NCI-H345 treated with DMSO at 0.1 percent for 48 hours (cell line): ENCODE measurements around the gene KIF15.

Source experiments
- DNase-seq: peaks from one replicate; lab custom pipeline; 2025; ENCODE audit not compliant: unreplicated experiment; lab: John Stamatoyannopoulos, UW

Gene KIF15

DNA sequence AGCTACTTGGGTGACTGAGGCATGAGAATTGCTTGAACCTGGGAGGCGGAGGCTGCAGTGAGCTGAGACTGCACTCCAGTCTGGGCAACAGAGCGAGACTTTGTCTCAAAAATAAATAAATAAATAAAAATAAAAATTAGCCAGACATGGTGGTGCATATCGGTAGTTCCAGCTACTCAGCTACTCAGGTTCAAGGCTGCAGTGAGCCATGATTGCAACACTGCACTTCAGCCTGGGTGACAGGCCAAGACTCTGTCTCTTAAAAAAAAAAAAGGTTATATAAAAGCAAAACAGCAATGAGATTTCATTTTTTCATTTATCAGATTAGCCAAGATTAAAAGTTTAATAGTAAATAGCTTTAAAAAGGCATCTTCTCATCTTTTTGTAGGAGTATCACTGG, 115.7 kb downstream of the KIF15 start:
- DNase-seq = no peak

DNA sequence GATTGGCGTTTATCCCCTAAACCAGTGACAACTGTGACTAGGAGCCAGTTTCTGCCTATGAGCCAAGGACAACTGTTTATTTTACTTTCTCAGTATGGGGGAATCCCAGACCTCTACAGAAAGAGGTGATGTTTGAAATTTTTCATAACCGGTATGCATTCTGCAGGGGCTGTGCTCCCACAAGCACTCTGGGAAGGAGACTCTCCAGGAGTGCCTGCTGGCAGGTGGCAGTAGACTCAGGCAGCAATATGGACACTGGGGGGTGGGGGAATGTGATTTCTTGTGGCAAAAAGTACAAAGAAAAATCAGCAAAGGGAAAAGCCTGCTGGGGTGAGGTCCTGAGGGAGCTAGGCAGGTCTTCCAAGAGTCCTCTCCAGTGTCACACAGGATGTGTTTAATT, 118.7 kb downstream of the KIF15 start:
- no peak for DNase-seq

DNA sequence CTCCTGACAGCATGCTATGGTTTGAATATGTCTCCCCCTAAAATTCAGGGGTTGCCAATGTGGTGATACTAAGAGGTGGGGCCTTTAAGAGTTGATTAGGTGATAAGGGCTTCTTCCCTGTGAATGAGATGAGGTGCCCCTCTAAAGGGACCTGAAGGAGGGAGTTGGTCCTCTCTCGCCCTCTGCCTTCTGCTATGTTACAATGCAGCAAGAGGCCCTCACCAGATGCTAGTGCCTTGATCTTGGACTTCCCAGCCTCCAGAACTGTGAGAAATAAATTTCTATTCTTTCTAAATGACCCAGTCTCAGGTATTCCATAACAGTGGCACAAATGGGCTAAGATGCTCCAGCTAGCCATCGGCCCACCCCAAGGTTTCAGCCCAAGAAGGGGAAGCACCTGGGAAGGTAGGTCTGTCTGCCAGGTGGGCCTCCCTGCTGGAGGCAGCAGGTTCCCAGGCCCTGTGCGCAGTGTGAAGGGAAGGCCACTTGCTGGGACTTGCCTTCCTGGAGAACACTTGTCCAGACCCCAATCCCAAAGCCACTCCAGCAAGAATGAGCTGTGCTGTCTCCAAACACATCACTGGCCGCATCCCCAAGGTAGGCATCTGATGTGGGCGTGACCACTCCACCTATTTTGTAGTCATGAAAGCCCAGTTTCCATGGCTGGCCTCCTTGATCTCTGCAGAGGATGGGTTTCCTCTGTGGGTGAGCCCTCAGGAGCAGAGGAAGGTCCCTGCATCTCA, 121.8 kb downstream of the KIF15 start:
- DNase-seq = no peak

DNA sequence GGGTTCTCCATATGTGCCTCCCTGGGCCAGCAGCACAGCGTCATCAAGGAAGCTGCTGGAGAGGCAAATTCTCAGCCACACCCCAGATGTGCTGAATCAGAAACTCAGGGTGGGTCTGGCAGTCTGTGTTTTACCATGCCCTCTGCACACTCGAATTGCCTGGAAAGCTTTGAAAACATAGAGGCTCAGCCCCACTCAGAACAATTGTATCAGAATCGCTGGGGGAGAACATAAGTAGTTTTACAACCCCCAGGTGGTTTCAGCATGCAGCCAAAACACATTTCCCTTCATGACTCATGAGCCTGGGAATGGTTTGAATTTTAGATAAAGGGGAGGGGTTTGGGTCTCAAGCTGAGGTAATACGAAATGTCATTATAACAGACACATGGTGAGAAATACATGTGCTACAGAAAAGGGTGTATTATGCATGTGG, 122.4 kb downstream of the KIF15 start:
- DNase-seq = peak; percentile 23

DNA sequence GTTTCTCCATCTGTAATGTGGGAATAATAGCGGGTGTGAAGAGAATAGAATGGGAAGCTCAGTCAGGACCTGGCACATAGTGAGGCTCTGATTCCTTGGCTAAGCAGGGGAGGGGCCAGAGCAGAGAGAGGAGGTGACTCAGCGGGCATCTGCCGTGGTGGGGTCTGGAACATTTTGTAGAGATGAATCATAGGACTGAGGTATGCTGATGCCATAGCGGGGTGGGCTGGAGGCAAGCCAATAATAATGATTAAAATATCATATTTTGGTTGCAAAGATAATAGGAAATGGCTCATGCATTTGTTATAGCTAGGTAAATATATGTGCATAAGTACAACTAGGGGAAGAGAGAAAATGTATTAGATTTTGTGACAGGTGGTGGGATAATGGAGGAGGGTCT, 124.0 kb downstream of the KIF15 start:
- DNase-seq = no peak

DNA sequence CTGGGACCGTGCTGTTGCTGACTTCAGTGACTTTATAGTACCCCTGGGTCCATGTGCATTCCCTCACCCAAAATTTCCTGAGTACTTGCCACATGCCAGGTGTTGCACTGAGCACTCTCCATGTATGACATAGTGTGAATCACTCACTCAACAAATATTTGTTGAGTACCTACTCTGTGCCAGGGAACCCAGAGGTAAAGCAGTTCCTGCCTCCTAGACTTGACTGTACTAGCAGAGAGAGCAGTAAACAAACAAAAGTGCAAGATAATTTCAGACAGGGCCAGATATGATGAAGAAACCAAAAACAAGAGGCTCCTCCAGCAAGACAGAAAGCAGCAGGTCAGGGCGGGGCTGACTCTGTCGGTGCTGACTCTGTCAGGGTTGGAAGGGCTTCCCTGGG, 125.0 kb downstream of the KIF15 start:
- no peak for DNase-seq

DNA sequence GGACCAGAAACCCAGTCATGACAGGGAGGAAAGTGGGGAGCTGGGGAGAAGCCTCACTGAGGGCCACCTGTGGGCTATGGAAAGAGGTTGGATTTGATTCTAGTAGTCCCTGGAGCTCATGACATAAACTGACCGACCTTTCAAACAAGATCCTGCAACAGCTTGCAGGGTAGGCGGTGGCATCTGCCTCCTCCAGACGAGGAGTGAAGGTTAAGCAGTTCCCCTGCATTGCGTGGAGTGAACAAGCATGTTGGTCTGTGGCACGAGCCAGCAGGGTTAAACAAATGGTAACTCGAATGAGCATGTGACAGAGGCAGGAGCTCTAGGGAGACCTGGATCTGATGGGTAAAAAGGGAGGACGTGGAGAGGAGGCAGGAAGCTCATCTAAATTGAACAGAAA, 125.5 kb downstream of the KIF15 start:
- DNase-seq = no peak

DNA sequence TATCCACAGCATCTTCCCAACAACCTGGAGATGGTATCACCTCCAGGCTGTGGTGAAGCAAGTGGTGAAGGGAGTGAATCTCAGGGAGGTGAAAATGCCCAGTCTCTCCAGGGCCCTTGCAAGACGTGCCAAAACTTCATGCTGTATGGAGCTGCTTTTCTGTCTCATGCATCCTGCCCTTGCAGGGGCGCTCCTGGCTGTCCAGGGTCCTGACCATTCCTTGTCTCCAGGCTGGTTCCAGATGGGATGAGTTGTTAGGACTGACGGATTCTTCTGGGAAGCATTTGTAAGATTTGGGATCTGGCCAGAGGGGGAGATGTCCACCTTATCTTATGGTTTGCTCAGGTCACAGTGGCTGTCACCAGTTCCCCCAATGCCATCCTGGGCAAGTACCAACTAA, 128.7 kb downstream of the KIF15 start:
- no peak for DNase-seq

DNA sequence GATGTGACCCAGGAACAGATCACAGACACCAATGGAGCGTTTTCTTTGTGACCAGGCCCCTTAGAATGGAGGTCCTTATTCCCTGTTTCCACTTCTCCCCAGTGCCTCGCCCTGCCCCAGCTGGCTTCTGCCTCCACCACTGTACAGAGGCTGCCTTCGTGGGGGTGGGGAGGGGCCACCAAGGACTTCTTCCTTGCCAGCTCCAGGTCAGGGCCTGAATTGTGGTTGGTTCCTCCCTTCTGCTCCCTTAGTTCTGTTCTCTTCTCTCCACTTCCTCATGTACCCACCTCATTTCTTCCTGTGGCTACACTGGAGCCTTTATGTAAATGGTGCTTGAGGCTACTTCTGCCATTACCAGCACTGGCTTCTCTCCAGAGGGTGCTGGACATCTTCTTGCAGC, 129.3 kb downstream of the KIF15 start:
- no peak for DNase-seq

DNA sequence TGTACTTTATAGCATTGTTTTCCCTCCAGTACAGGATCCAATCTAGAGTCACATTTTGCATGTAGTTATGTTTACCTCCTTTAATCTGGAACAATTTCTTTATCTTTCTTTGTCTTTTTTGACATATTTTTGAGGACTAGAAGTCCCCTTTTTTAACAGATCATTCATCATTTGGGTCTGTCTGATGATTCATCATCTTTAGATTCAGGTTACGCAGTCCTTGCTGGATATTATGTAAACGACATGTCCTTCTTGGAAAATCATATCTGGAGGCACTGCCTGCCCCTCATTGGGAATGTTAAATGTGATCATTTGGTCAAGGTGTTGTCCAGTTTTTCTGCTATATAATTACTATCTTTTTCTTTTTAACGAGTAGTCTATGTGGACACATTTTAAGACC, 131.1 kb downstream of the KIF15 start:
- DNase-seq = no peak

DNA sequence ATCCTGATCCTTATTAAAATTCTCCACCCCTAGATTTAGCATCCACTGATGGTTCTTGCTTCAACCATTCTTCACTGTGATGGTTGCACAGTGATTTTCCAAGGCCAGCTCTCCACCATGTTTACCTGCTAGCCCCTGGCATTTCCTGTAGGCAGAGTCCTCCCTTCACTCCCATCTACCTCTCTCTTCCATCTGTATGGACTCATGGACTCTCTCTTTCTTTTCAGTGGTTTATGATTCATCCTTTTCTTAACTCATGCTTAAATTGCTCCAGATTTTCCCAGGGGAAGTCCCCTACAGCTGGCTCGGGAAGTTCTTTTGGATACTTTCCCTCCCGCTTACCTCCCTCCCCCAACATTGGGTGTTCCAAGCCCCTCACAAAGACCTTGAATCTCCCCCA, 131.5 kb downstream of the KIF15 start:
- DNase-seq = no peak

DNA sequence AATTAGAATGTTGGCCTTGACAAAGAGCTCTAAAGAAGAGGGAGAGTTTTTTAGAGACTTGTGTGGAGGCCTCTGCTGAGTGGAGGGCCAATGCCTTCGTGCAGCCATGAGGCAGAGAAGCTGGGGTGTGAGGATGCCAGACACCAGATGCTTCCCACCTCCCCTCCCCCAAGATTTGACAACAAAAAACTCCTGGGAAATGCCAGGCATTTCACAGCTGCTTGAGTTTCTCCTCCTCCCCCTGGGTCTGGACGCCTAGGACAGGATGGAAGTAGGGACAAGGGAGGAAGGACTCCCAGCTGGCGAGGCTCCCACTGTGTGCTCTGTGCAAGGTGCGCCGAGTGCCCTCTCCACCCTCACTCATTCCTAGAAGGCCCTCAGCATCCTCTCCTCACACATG, 132.9 kb downstream of the KIF15 start:
- no peak for DNase-seq

DNA sequence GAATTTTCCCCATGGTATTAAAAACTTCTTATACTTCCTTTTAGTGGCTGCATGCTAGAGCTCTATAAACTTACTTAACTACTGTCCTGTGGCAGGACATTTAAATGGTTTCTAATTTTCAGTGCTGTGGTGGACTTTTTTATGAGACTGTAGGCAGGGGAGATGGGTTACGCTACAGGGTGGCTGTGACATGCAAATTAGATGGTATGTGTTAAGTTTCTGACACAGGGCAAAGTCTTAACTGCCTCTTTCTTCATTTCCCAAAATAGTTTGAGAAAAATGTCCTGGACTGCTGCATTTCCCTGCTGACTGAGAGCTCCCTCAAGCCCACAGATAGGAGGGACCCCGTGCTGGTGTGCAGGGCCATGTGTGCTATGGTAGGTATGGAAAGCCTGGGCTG, 134.8 kb downstream of the KIF15 start:
- DNase-seq = no peak

DNA sequence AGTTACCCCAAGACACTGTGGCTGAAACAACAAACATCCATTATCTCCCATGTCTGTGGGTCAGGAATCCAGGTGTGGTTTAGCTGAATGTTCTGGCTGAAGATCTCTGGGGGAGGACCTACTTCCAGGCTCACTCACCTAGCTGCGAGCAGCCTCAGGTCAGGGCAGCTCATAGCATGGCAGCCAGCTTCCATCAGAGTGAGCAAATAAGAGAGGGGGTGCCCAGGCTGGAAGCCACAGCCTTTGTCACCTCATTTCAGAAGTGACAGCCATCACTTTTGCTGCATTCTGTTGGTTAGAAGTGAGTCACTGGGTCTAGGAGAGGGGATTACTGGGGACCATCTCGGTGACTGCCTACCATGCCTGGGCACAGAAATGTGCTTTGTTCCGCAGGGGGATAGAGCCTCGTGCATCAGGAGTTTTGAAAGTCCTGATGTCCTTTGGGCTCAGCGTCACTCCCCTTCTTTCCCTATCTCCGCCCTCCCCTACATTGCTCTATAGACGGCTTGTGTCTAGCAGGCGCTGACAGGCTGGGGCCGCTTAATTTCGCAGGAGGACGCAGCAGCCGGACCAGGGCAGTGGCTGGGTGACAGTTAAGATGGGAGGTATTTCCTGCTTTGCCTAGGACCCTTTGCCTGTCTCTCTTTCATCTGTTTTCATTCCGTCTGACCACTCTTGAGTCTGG, 138.2 kb downstream of the KIF15 start:
- no peak for DNase-seq

DNA sequence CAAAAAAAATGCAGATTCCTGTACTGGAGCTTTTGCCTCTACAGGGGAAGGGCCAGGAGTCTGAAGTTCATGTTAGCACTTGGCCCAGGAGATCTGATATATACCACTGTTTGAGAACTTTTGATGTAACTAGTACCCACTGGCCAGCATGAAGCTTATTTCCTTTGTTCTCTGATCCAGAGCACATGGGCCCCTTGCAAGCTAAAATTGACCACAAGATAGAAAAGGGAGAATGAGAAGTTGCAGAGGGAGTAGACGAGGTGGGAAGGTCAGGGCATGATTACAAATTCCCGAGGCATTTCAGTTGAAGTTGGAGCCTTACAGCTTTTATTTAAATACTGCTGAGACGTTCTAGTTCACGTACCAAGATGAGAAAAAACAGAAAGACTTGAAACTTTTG, 141.0 kb downstream of the KIF15 start:
- DNase-seq = no peak
